ENCODE data around the gene PRMT9.

PRMT9 gene

GRCh38 chr4:147678796-147679549 is 5.0 kb downstream of the PRMT9 start:
- DNase-seq (ENCODE audit: low read depth) = no peak

DNA sequence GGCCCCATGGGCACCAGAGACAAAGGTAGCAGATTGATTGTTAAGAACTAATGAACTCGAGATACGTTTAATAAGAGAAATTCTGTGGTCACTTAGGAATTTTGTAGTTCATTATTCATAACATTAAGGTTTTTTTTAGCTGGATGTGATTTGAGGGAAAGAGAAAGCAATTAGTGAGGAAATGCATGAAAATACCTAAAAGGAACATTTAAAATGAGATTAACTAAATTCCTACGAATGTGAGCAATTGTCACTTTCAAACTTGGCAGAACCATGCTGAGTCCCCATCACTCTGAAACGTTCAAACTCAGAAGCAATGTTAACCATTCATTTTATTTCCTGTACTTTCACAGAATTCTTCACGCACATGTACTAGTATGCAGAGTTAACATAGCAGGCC is 5.9 kb downstream of the PRMT9 start:
- DNase-seq (ENCODE audit: low read depth) = no peak

- no peak for DNase-seq (ENCODE audit: low read depth)
Observed at GRCh38 chr4:147674496-147674895, 9.5 kb downstream of the PRMT9 start.

- no peak for DNase-seq (ENCODE audit: low read depth)
Observed at GRCh38 chr4:147674073-147674472, 9.9 kb downstream of the PRMT9 start.

GRCh38 chr4:147658501-147658900 is 25.5 kb downstream of the PRMT9 start:
- no peak for DNase-seq (ENCODE audit: low read depth)

- no peak for DNase-seq (ENCODE audit: low read depth)
Observed at GRCh38 chr4:147655639-147656038, 28.3 kb downstream of the PRMT9 start.

- DNase-seq (ENCODE audit: low read depth) = no peak
Observed at GRCh38 chr4:147651563-147651962, 32.4 kb downstream of the PRMT9 start.

GRCh38 chr4:147648656-147649055 is 35.3 kb downstream of the PRMT9 start:
- DNase-seq (ENCODE audit: low read depth) = no peak

DNA sequence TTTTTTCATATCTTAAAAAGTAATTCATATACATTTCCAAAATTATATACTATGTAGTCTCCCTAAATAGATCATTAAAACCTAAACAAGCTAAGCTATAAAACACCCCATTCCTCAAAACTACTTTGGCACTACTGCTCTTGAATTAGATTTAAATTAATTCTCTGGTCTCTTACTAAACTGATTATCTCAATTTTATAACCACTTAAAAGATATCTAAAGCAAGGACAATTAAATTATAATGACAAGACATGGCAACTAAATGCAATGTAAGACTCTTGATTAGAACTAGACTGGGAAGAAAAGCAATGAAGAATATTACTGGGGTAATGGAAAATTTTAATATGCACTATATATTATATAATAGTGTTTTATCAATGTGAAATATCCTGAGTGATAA is 38.9 kb downstream of the PRMT9 start:
- DNase-seq (ENCODE audit: low read depth) = no peak

- no peak for DNase-seq (ENCODE audit: low read depth)
Observed at GRCh38 chr4:147644471-147644870, 39.5 kb downstream of the PRMT9 start.

- DNase-seq (ENCODE audit: low read depth) = no peak
Observed at GRCh38 chr4:147643616-147644015, 40.3 kb downstream of the PRMT9 start.

DNA sequence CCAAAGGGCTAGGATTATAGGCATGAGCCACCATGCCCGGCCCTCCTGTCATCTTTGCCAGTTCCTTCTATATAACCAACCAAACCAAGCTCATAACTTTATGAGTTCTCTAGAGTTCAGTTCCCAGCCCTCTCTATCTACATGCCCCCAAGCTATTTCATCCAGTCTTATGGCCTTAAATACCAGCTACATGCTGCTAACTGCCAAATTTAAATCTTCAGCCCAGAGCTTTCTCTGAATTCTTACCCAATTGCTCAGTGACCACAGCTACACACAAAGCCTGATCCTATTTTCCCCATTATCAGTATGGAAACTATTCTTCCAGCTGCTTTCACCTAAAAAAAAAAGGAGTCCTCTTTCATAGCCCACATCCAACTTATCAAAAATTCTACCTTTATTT is 43.6 kb downstream of the PRMT9 start:
- DNase-seq (ENCODE audit: low read depth) = no peak

DNA sequence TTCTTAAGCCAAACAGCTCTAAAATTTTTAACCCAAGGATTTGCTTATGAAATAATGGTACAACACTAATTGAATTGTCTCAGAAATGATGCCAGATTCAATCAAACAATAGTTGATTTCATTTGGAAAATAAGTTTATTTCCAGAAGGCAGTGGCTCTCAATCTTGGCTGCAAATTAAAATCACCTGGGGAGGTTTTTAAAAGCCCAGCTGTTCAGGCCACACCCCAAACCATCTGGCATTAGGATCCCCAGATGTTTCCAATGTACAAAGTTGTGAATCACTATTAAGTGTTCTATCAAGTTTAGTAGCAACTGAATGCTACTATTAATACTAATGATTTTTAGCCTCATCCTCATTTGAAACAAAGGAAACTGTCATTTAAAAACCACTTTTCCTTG is 44.6 kb downstream of the PRMT9 start:
- no peak for DNase-seq (ENCODE audit: low read depth)

GRCh38 chr4:147638942-147639341 is 45.0 kb downstream of the PRMT9 start:
- DNase-seq (ENCODE audit: low read depth) = no peak

DNA sequence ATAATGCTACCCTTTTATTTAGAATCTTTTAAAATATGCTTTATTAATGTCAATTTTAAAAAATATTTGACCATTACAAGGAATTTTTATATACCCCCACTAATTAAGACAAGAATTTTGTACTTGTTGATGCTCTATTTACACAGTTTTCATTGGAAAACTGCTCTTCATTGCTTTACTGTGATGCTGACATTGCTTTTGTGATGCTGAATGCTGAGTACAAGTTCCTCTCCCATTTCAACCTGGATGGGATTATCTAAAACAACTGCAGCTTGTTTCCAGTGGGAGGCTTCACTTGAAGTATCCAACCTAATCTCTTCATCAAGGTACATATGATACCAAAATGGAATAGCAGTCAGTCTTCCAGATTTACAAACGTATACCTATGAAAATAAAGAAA is 45.6 kb downstream of the PRMT9 start:
- DNase-seq (ENCODE audit: low read depth) = no peak

GRCh38 chr4:147635348-147635747 is 48.6 kb downstream of the PRMT9 start:
- no peak for DNase-seq (ENCODE audit: low read depth)

- DNase-seq (ENCODE audit: low read depth) = no peak
Observed at GRCh38 chr4:147633643-147634042, 50.3 kb downstream of the PRMT9 start.

- DNase-seq (ENCODE audit: low read depth) = no peak
Observed at GRCh38 chr4:147633113-147633512, 50.9 kb downstream of the PRMT9 start.

DNA sequence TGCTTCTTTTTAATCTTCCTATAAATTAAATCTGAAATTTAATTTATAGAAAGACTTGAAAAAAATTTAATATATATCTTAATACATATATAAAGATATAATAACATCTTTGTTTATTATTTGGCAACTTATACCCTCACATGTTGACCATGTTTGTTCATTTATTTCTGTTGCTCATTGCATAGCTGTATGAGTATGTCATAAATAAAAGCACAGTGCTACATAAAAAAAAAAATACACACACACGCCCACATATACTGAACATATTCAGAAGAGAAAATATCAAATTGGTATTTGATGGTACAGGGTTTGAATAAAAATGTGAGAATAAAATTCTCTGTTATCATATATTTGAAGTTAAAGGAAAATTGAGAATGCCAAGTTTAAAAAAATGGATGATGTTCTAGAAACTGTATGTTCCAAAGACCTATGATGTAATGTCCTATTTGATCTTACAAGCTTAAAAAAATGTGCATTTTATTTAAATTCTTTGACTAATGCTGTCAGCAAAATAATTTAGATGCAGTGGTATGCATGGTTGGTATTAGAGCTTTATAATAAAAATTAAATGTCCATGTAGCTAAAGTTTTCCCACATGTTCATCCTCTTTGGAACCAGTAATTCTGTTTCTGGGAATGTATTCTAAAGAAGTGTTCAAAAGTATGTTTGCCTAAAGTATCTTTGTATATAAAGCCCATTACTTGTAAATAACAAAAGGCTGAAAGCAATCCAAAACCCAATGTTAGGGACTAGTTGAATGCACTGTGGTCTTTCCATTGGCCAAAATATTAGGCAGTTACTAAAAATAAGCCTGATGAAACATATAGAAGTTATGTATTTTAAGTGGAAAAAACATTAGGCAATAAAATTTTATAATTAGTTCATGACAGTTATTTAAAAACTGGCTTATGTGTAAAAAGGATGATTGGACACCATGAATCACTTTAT is 53.9 kb downstream of the PRMT9 start:
- DNase-seq (ENCODE audit: low read depth) = no peak

- no peak for DNase-seq (ENCODE audit: low read depth)
Observed at GRCh38 chr4:147628415-147628814, 55.5 kb downstream of the PRMT9 start.

DNA sequence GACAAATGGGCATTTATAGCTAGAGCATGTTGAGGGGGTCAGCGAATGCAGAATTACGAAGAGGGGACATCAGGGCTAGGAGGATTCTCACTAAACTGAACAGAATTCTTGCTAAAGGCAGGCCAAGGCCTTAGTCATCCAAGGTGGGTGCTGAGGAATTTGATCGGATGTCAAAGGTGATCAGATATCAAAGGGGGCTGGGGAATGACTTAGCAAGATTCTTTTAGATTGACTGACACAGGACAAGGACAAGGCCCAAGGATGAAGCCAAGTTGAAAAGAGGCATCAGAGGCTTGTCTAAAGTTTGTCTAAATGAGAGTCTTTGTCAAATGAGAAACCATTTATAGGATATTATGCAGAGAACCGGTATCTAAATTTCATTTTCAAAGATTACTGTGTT is 57.1 kb downstream of the PRMT9 start:
- DNase-seq (ENCODE audit: low read depth) = no peak

DNA sequence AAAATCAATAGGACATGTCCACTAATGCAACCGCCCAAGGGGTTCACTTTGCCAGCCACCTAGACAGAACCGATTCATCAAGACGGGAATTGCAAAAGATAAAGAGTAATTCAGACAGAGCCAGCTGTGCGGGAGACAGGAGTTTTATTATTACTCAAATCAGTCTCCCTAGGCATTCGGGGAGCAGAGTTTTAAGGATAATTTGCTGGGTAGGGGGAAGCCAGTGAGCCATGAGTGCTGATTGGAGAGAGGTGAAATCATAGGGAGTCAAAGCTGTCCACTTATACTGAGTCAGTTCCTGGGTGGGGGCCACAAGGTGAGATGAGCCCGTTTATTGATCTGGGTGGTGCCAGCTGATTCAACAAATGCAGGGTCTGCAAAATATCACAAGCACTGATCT is 58.2 kb downstream of the PRMT9 start:
- DNase-seq (ENCODE audit: low read depth) = no peak

- no peak for DNase-seq (ENCODE audit: low read depth)
Observed at GRCh38 chr4:147620315-147620714, 63.6 kb downstream of the PRMT9 start.

Measured in GM04504 (cell line).